MM.1S (cell line): ENCODE data around the gene CHRNA4.

ENCODE experiments used
- CTCF ChIP-seq: fragments of 300-600 bp; sonication (generic); IDR thresholded peaks from 2 replicates; pipeline ENCODE4 v1.5.1; 2016; ENCODE audit warnings: antibody characterized with exemption, low read length, mixed read lengths
- EZH2 ChIP-seq: fragments of 300-600 bp; sonication (generic); optimal IDR thresholded peaks from 2 replicates; pipeline ENCODE3; 2017; ENCODE audit warnings: low read depth, mild to moderate bottlenecking, antibody characterized with exemption, low read length, mixed read lengths

GRCh38 chr20:63337786-63338420 is 23.2 kb downstream of the CHRNA4 start:
- no peak for TF ChIP-seq CTCF
- no peak for TF ChIP-seq EZH2
